Small intestine (tissue), 7 donors: Measurements from ENCODE around the gene SOX21. TPM values are rescaled to one million over a fixed set of nuclear protein-coding genes. Genes with fewer than 3 reads are reported as not detected.

Source experiments
- DNase-seq, 2 donors: peaks; one replicate each; pipeline versions ENCODE4 v3.0.0 to v3.0.0-alpha.2; 2013
- FAIRE-seq: peaks from 2 replicates; lab custom pipeline; 2012; peaks lifted over from hg19 to GRCh38; lab: Jason Lieb, UNC
- H3K27ac ChIP-seq, 3 donors: one replicate each; pipeline ENCODE4 v1.5.1; 2013; ENCODE audit warnings: low read length in 2 of 3, mild to moderate bottlenecking in 2 of 3, control low read depth in 1 of 3, inconsistent platforms in 1 of 3, low read depth in 1 of 3, moderate library complexity in 1 of 3
- H3K27me3 ChIP-seq, 3 donors: one replicate each; pipeline ENCODE4 v1.6.1; 2013; ENCODE audit warnings: low read length in 3 of 3, inconsistent platforms in 1 of 3; ENCODE audit not compliant: control insufficient read depth in 3 of 3, insufficient read depth in 3 of 3
- H3K36me3 ChIP-seq, 3 donors: one replicate each; pipeline ENCODE4 v1.6.1; 2013; ENCODE audit warnings: low read length in 3 of 3, inconsistent platforms in 1 of 3, low read depth in 1 of 3, mild to moderate bottlenecking in 1 of 3, moderate library complexity in 1 of 3; ENCODE audit not compliant: control insufficient read depth in 3 of 3, insufficient read depth in 2 of 3
- H3K4me1 ChIP-seq, 3 donors: one replicate each; pipeline ENCODE4 v1.6.1; 2013; ENCODE audit warnings: low read length in 2 of 3, inconsistent platforms in 1 of 3, low read depth in 1 of 3, mild to moderate bottlenecking in 1 of 3, moderate library complexity in 1 of 3; ENCODE audit not compliant: control insufficient read depth in 3 of 3, insufficient read depth in 2 of 3
- H3K4me3 ChIP-seq, 3 donors: one replicate each; pipeline ENCODE4 v1.5.1; 2013; ENCODE audit warnings: low read length in 3 of 3, control low read depth in 1 of 3, inconsistent platforms in 1 of 3, low read depth in 1 of 3, mild to moderate bottlenecking in 1 of 3, moderate library complexity in 1 of 3
- H3K9me3 ChIP-seq, 2 donors: one replicate each; pipeline ENCODE4 v1.6.1; 2013; ENCODE audit warnings: low read depth in 1 of 2, low read length in 1 of 2; ENCODE audit not compliant: control insufficient read depth in 2 of 2, insufficient read depth in 1 of 2
- WGBS, 3 donors: extraction: QIAGEN DNeasy Blood & Tissue Kit; methylation state at CpG; one replicate each; pipeline ENCODE4 v1.1.7; 2013; 5-methylcytosine and 5-hydroxymethylcytosine counted together
- polyA plus RNA-seq, 4 donors: library from polyadenylated mRNA; stranded (reverse) in 3 of 4; unstranded in 1 of 4; fragments of 200-250 nt in 3 of 4; fragments of 120-200 nt in 1 of 4; gene quantifications; one replicate each; pipeline versions ENCODE4 v1.2.1 to v1.2.3, GENCODE V29; 2013
- donor health status: healthy with polysubstance abuse.
- donor health status: control.
- donor health status: control.
- donor health status: Bipolar disorder and iron deficiency.
- donor health status: healthy.

SOX21 gene
- polyA plus RNA-seq, 4 donors = not detected

GRCh38 chr13:94660695-94661326 is 51.5 kb downstream of the SOX21 start:
- Histone ChIP-seq H3K4me1 (no peaks in the 10 kb centered on the region), H3K27ac (no peak overlapping the region), H3K36me3 (no peaks in the 10 kb centered on the region), H3K27me3 (peaks cover 0 to 9% (median 8%) of the 10 kb centered on the region in 3 donors), H3K4me3 (no peak overlapping the region), H3K9me3 (peaks cover 0 to 8% of the 10 kb centered on the region in 2 donors)
- DNase-seq = peak; percentile 28
- no peak for FAIRE-seq
- WGBS, 3 donors = 10 to 36% (median 20%) methylated on average over 6 of the region's 6 CpGs

Other genes with a start within 250 kb of the SOX21 start
- gene DCT, start 232.9 kb downstream of the SOX21 start, polyA plus RNA-seq = under 1 TPM in 2 of 4 donors, not detected in 2; 0.03 to 0.07 TPM
- gene TGDS, start 116.4 kb downstream of the SOX21 start, polyA plus RNA-seq = 10 to 100 TPM; 10.3 to 22.2 (median 12.0) TPM
- gene GPR180, start 110.7 kb downstream of the SOX21 start, polyA plus RNA-seq = 1 to 10 TPM in 2 of 4 donors, under 1 TPM in 2; 0.67 to 4.5 (median 1.3) TPM